WTC11 (cell line): ENCODE results near the gene PRKAG2. TPM values are rescaled to one million over a fixed set of nuclear protein-coding genes. Genes with fewer than 3 reads are reported as not detected.

Experiments
- ATAC-seq: fragments of 200-7000 bp; cut with Tn5 transposase; 2 replicates; pipeline ENCODE4 v1.10.0; 2021; ENCODE audit warnings: mild to moderate bottlenecking, moderate library complexity
- CTCF ChIA-PET: fragments of 300-600 bp; sonication (Branson Sonifier 250); formaldehyde crosslinking; loops from one replicate; lab custom pipeline; 2021; ENCODE audit warnings: antibody characterized with exemption; lab: Charles Lee
- POLR2A ChIA-PET: fragments of 350-600 bp; sonication (Branson Sonifier 250); formaldehyde crosslinking; loops from one replicate; lab custom pipeline; 2021; ENCODE audit warnings: antibody characterized with exemption; lab: Charles Lee
- DNase-seq: peaks from one replicate; pipeline ENCODE4 v3.0.0; 2021; ENCODE audit warnings: low spot score
- H3K27ac Mint-ChIP-seq: 2 replicates; pipeline ENCODE4 v1.8.0; 2021; ENCODE audit warnings: mixed read lengths
- H3K27me3 Mint-ChIP-seq: 2 replicates; pipeline ENCODE4 v1.8.0; 2021; ENCODE audit warnings: low read depth, mild to moderate bottlenecking, moderate library complexity, mixed read lengths
- H3K36me3 Mint-ChIP-seq: 2 replicates; pipeline ENCODE4 v1.8.0; 2021; ENCODE audit warnings: mixed read lengths
- H3K4me1 Mint-ChIP-seq: 2 replicates; pipeline ENCODE4 v1.8.0; 2022; ENCODE audit warnings: mixed read lengths
- H3K4me3 Mint-ChIP-seq: 2 replicates; pipeline ENCODE4 v1.8.0; 2021; ENCODE audit warnings: mild to moderate bottlenecking, moderate library complexity, mixed read lengths
- H3K9me3 Mint-ChIP-seq: 2 replicates; pipeline ENCODE4 v1.8.0; 2021; ENCODE audit warnings: mixed read lengths
- ATF3 ChIP-seq: sonication (generic); formaldehyde crosslinking; conservative IDR thresholded peaks from 2 replicates; pipeline ENCODE4 v1.8.1; 2022; ENCODE audit warnings: mild to moderate bottlenecking, missing genetic modification reagents
- CREB1 ChIP-seq: sonication (generic); formaldehyde crosslinking; IDR thresholded peaks from 2 replicates; pipeline ENCODE4 v1.8.0; 2023; ENCODE audit warnings: mild to moderate bottlenecking, missing genetic modification reagents
- ELF4 ChIP-seq: sonication (generic); formaldehyde crosslinking; IDR thresholded peaks from 2 replicates; pipeline ENCODE4 v1.8.1; 2022; ENCODE audit warnings: low read depth, mild to moderate bottlenecking, moderate library complexity, missing genetic modification reagents
- ETV6 ChIP-seq: sonication (generic); formaldehyde crosslinking; IDR thresholded peaks from 2 replicates; pipeline ENCODE4 v1.8.1; 2022; ENCODE audit warnings: mild to moderate bottlenecking, missing genetic modification reagents
- FOXK1 ChIP-seq: sonication (generic); formaldehyde crosslinking; IDR thresholded peaks from 2 replicates; pipeline ENCODE4 v1.8.0; 2022; ENCODE audit warnings: mild to moderate bottlenecking, moderate library complexity, missing genetic modification reagents
- HMGA2 ChIP-seq: fragments of 250-450 bp; sonication (Bioruptor Pico); IDR thresholded peaks from 2 replicates; pipeline ENCODE4 v1.4.0; 2021; ENCODE audit warnings: mild to moderate bottlenecking, moderate library complexity
- IRF2 ChIP-seq: sonication (generic); formaldehyde crosslinking; IDR thresholded peaks from 2 replicates; pipeline ENCODE4 v1.8.0; 2022; ENCODE audit warnings: low read depth, missing genetic modification reagents, borderline replicate concordance
- JUN ChIP-seq: sonication (generic); formaldehyde crosslinking; IDR thresholded peaks from 2 replicates; pipeline ENCODE4 v1.8.0; 2023; ENCODE audit warnings: mild to moderate bottlenecking, missing genetic modification reagents
- NR1H2 ChIP-seq: sonication (generic); formaldehyde crosslinking; IDR thresholded peaks from 2 replicates; pipeline ENCODE4 v1.9.0; 2021; ENCODE audit warnings: mild to moderate bottlenecking, moderate library complexity, missing genetic modification reagents
- NR2C2 ChIP-seq: sonication (generic); formaldehyde crosslinking; IDR thresholded peaks from 2 replicates; pipeline ENCODE4 v1.8.0; 2022; ENCODE audit warnings: mild to moderate bottlenecking, missing genetic modification reagents
- PREB ChIP-seq: sonication (generic); formaldehyde crosslinking; IDR thresholded peaks from 2 replicates; pipeline ENCODE4 v1.8.1; 2022; ENCODE audit warnings: mild to moderate bottlenecking, missing genetic modification reagents, moderate library complexity, borderline replicate concordance
- RELA ChIP-seq: sonication (generic); formaldehyde crosslinking; IDR thresholded peaks from 2 replicates; pipeline ENCODE4 v1.8.1; 2022; ENCODE audit warnings: missing genetic modification reagents, mild to moderate bottlenecking, borderline replicate concordance
- RORB ChIP-seq: fragments of 250-450 bp; sonication (Bioruptor Pico); IDR thresholded peaks from 2 replicates; pipeline ENCODE4 v1.9.0; 2021; ENCODE audit warnings: mild to moderate bottlenecking
- STAT6 ChIP-seq: sonication (generic); formaldehyde crosslinking; conservative IDR thresholded peaks from 2 replicates; pipeline ENCODE4 v1.8.1; 2023; ENCODE audit warnings: mild to moderate bottlenecking, low read depth, missing genetic modification reagents, moderate library complexity
- TEAD1 ChIP-seq: sonication (generic); formaldehyde crosslinking; IDR thresholded peaks from 2 replicates; pipeline ENCODE4 v1.8.0; 2022; ENCODE audit warnings: mild to moderate bottlenecking, missing genetic modification reagents
- ZNF138 ChIP-seq: sonication (generic); formaldehyde crosslinking; conservative IDR thresholded peaks from 2 replicates; pipeline ENCODE4 v1.8.1; 2022; ENCODE audit warnings: mild to moderate bottlenecking, moderate library complexity, missing genetic modification reagents
- ZNF281 ChIP-seq: sonication (generic); formaldehyde crosslinking; IDR thresholded peaks from 2 replicates; pipeline ENCODE4 v1.8.0; 2023; ENCODE audit warnings: mild to moderate bottlenecking, missing genetic modification reagents
- ZNF317 ChIP-seq: sonication (generic); formaldehyde crosslinking; IDR thresholded peaks from 2 replicates; pipeline ENCODE4 v1.8.1; 2023; ENCODE audit warnings: low read depth, mild to moderate bottlenecking, moderate library complexity, missing genetic modification reagents, borderline replicate concordance
- ZNF425 ChIP-seq: fragments of 250-450 bp; sonication (Bioruptor Pico); conservative IDR thresholded peaks from 2 replicates; pipeline ENCODE4 v1.9.0; 2021; ENCODE audit warnings: mild to moderate bottlenecking
- ZNF671 ChIP-seq: fragments of 250-450 bp; sonication (Bioruptor Pico); IDR thresholded peaks from 2 replicates; pipeline ENCODE4 v1.8.0; 2021; ENCODE audit warnings: mild to moderate bottlenecking
- total RNA-seq: library from RNA; stranded (reverse); gene quantifications from 3 replicates; pipeline ENCODE4 v1.2.3, GENCODE V29; 2021

Gene PRKAG2
- total RNA-seq, 1 experiment from 2014 or later: 20.3 TPM

GRCh38 chr7:151652111-151652510, 224.8 kb downstream of the PRKAG2 start (continued):
- TF ChIP-seq RORB: no peak
- TF ChIP-seq ZNF317: no peak

GRCh38 chr7:151650161-151650560, 226.8 kb downstream of the PRKAG2 start:
- POLR2A ChIA-PET: no interaction called here
- H3K36me3 Mint-ChIP-seq: 0 out of 2 replicates have a peak, but pooled peaks cover under 1% of the 10 kb centered on the region
- H3K4me3 Mint-ChIP-seq: no peak overlapping the region
- no peak for DNase-seq
- CTCF ChIA-PET: no interaction called here
- H3K27ac Mint-ChIP-seq: no peak overlapping the region
- no peak for ATAC-seq
- H3K9me3 Mint-ChIP-seq: peaks cover 10% of the 10 kb centered on the region
- TF ChIP-seq ATF3 (CRISPR knock-in tag) (no peak), NR2C2 (CRISPR knock-in tag) (no peak), JUN (CRISPR knock-in tag) (no peak), TEAD1 (no peak), PREB (no peak), ZNF671 (CRISPR knock-in tag) (no peak), IRF2 (CRISPR knock-in tag) (no peak), STAT6 (CRISPR knock-in tag) (no peak), ZNF138 (CRISPR knock-in tag) (no peak), ELF4 (no peak), CREB1 (CRISPR knock-in tag) (no peak), ETV6 (CRISPR knock-in tag) (no peak), ZNF425 (no peak), ZNF281 (no peak)
- no peaks in the 10 kb centered on the region; the same call in 1 of the 2 replicates for H3K27me3 Mint-ChIP-seq
- peaks cover 5% of the 10 kb centered on the region; the same call in 1 of the 2 replicates for H3K4me1 Mint-ChIP-seq

- TF ChIP-seq RELA (CRISPR knock-in tag) (no peak), HMGA2 (no peak), NR1H2 (no peak), FOXK1 (CRISPR knock-in tag) (no peak), TEAD1 (no peak)
- H3K4me1 Mint-ChIP-seq: peaks cover 5% of the 10 kb centered on the region; the same call in 1 of the 2 replicates
- no peak overlapping the region for H3K4me3 Mint-ChIP-seq
- H3K27me3 Mint-ChIP-seq: no peaks in the 10 kb centered on the region
- ChIA-PET POLR2A (no interaction called here), CTCF (no interaction called here)
- peaks cover 23% of the 10 kb centered on the region for H3K9me3 Mint-ChIP-seq
- ATAC-seq (no peak), DNase-seq (no peak)
- peaks cover 10% of the 10 kb centered on the region for H3K36me3 Mint-ChIP-seq
- H3K27ac Mint-ChIP-seq: no peak overlapping the region
Observed at GRCh38 chr7:151648429-151648828, 228.5 kb downstream of the PRKAG2 start.
